HS-27A (cell line): ENCODE measurements around the gene DTWD1.
"Not testable (repeated sequence)": the region's sequence is repeated elsewhere in the genome, so short reads cannot be mapped to it uniquely, and the experiment has no call there.

Experiments
- DNase-seq: peaks from one replicate; pipeline ENCODE4 v3.0.0-alpha.2; 2012; ENCODE audit warnings: low read depth, missing footprints

The DTWD1 gene, protein sequence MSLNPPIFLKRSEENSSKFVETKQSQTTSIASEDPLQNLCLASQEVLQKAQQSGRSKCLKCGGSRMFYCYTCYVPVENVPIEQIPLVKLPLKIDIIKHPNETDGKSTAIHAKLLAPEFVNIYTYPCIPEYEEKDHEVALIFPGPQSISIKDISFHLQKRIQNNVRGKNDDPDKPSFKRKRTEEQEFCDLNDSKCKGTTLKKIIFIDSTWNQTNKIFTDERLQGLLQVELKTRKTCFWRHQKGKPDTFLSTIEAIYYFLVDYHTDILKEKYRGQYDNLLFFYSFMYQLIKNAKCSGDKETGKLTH

DNA sequence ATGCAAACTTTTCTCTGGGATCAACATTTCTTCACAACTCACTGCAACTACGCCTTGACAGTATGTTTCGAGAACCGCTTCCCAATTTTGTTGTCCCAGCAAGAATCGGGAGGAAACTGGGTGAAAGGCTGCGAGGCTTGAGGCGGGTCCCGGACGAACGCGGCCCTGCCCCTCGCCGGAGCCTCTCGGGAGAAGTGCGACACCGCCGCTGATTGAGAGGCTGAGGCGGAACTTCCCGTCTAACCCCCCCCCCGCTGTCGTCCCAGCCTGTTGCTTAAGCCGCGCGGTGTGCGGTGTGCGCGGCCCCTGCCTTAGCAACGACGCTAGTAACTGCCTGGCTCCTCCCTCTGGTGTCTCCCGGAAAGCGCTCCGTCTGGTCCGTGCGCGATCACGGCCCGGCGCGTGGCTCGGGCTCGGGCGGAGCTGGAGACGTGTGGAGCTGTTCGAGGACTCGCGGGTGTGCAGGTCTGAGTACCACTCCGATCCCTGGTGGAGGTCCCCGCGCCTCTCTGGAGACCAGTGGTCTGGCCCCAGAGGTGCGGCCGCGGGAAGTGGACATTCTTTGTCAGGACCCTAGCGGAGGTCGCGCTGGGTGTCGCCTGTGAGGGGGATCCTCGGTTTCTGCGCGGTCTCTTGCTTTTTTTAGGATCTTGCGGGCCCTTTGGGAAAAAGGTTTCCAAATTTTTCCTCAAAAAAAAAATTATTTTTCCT lies at the start of gene DTWD1, which contains the start of gene FAM227B:
TSS of gene DTWD1 (plus strand) at position 391 of the 711 bp plus-strand sequence. CDS start 4,120 bp downstream, outside the sequence.
TSS of gene FAM227B (minus strand) at position 161 of the 711 bp plus-strand sequence. CDS start 5,647 bp downstream, outside the sequence.
- DNase-seq, result peak; percentile 87

DNA sequence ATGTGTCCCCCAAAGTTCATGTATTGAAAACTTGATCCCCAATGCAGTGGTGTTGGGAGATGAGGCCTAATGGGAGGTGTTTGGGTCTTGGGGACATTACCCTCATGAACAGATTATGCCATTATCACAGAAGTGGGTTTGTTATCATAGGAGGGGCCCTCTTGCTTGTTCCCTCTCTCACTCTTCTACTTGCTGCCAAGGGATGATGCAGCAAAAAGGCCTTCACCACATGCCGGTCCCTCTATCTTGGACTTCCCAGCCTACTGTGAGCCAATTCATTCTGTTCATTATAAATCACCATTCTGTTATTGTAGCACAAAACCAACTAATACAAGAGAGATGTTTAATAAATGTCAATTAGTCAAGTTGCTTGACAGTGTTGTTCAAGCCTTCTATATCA lies 47.4 kb upstream of the DTWD1 start:
- DNase-seq, result no peak

DNA sequence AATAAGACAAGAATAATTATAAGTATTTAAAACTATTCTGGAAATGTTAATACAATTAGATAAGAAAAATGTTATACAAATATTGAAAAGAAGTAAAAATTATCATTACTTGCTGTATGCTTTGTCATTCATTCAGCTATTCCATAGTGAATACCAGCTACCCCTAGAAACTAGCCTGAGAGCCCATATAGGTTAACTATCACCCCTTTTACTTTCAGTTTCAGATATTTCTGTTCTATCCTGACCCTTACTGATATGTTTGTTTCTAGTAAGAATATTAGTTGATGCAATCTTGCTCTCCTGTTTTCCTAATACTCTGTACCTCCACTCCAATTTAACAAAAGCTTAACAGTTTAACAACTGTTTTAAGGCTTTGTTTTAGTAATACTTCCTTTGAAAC lies 31.8 kb upstream of the DTWD1 start:
- no peak for DNase-seq

DNA sequence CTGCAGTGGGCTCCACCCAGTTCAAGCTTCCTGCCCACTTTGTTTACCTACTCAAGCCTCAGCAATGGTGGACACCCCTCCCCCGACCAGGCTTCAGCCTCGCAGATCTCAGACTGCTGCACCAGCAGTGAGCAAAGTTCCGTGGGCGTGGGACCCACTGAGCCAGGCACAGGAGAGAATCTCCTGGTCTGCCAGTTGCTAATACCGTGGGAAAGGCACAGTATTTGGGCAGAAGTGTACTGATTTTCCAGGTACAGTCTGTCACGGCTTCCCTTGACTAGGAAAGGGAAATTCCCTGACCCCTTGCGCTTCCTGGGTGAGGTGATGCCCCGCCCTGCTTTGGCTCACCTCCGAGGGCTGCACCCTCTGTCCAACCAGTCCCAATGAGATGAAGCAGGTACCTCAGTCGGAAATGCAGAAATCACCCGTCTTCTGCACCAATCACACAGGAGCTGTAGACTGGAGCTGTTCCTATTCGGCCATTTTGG lies 28.0 kb upstream of the DTWD1 start:
- DNase-seq, result not testable (repeated sequence)

DNA sequence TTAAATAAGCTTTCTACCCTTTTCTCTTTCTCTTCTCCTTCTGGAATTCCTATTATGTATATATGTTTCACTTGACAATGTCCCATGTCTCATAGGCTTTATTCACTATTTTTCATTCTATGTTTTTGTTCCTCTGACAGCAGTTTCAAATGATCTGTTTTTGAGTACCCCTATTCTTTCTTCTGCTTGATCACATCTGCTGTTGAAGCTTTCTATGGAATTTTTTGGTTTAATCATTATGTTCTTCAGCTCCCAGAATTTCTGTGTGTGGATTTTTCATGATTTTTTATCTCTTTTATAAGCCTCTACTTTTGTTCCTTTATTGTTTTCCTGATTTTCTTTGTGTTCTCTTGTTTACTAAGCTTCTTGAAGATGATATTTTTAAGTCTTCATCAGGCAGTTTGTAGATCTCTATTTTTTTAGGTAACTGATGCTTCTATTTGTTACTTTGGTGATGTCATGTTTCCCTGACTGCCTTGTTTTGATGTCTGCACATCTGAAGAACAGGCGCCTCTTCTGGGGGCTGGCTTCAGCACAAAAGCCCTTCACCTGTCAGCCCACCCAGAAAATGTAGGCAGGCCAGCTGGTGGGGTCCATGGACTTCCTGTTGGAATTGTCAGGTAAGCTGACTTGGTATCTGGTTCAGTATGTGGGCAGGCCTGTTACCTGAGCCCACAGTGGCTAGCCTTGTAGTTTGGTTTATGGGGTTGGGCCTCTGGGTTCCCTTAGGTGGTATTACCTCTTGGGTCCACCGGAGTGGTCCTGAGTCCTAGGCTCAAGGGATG lies 16.0 kb upstream of the DTWD1 start:
- no peak for DNase-seq

DNA sequence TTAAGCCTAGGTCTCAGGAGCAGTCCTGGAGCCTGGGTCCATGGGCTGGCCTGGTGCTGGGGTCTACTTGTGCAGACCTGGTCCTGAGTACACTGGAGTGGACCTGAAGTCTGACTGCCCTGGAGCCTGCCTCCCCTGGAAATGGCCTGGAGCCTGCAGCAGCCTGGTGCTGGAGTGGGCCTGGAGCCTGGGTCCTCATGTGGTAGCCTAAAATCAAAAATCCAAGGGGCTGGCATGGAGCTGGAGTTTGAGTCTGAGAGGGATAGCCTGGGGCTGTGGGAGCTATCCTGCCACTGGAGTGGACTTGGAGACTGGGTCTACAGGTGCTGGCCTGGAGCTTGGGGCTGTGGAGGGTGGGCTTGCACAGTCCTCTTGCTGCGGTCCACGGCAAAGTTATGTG lies 15.3 kb upstream of the DTWD1 start:
- no peak for DNase-seq

DNA sequence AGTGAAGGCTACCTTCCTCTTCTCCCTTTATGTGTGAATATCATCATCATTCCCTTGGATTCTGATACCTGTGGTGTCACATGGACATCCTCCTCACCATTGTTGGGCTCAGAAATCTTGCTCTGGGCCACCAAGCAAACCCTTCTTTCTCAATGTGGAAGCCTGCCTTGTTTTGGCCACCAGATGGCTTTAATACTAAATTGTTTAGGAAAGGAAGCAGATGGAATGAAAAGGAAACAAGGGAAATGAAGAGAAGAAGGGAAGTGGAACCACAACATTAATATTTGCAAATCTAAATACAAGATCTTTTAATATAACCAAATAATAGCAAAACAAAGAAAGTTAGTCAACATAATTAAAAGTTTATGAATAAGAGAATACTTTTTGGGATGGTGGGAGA lies 14.3 kb upstream of the DTWD1 start:
- no peak for DNase-seq

DNA sequence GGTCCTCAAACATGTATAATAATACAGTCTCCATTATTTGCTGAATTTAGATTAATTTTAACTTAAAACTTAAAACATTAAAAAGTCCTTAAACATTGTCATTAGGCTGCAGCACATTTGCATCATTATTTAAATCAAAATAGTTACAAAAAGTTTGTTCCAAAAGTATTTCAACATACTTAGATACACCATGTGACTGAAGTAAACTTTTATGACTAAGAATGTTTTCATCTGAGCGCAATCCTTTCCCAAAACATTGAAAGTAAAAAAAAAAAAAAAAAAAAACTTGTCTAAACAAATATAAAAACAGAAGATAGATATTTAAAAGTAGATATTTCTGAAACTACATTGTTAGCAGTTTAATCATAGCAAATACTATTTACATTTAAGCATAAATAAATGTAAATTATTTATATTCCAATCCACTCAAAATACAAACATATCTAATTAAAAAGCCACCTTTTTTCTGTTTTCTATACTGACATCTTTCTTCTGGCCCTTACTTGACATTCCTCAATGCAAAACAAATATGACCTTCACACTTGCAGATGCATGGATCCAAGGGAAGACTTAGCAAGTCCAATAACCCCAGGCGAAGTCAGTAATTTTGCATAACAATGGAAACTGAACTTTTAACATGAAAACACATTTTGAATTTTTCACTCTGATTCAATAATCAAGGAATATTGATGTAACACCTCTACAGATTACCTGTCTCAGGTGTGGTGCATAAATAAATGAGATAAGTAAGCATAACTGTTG lies 10.5 kb upstream of the DTWD1 start:
- no peak for DNase-seq

DNA sequence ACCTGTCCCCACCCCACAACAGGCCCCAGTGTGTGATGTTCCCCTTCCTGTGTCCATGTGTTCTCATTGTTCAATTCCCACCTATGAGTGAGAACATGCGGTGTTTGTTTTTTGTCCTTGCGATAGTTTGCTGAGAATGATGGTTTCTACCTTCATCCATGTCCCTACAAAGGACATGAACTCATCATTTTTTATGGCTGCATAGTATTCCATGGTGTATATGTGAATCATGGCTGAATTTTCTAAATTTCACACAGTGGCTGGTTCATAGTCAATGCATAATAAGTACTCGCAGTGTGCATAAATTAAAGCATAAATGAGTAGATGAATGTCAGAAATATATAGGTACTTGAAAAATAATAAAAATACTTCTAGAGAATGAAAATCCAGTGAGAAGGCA lies 8.6 kb upstream of the DTWD1 start:
- not testable (repeated sequence) for DNase-seq

DNA sequence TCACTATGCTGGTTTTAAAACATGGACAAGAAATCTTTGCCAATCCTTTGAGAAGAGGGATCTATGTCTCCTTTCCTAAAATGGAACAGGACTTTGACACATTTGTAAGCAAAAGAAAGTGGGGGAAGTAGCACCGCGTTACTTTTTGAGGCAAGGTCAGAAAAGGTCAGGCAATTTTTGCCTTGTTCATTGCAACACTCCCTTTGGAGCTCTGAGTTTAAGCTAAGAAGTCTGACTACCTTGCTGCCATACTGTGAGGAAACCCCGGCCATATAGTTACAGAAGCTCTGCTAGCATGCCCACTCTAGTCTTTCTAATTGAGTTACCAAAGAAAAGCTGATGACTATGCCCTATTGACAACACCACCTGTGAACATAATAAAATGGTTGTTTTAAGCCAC lies 1.6 kb upstream of the DTWD1 start:
- DNase-seq, result no peak

DNA sequence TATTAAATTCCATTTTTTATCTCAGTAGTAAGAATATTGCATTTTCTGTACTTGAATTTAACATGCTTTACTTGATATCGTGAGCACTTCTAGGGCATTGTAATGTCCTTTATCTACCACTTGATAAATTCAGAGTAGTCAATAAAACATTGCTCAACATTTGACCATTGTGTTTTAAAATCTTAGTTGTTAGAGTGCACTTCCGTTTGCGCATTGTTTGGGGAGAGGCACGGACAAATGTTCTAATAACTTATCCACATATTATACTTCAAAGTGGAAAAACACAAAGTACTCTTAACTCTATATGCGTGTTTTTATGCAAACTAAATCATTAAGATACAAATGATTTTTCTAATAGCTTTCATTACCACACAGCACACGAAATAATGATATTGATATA lies 649 bp upstream of the DTWD1 start:
- DNase-seq, result no peak

DNA sequence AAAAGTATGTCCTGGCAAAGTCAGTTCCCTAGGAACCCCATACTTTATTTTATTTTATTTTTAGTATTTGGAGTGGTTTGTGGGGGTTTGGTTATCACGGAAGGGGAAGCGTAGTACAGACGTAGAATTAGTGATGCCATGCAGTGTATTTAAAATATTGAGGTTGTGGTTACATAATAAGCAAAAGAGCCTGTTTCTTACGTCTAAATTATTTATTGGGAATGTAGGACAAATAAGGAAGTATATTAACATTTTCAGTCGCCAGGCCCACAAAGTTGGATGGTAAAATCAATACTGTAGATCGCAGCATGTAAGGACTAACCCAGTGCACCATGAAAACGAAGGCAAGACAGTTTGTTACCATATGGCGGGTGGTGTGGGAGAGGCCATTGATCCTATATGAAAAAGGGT lies 558 bp downstream of the DTWD1 start:
- DNase-seq, result no peak

DNA sequence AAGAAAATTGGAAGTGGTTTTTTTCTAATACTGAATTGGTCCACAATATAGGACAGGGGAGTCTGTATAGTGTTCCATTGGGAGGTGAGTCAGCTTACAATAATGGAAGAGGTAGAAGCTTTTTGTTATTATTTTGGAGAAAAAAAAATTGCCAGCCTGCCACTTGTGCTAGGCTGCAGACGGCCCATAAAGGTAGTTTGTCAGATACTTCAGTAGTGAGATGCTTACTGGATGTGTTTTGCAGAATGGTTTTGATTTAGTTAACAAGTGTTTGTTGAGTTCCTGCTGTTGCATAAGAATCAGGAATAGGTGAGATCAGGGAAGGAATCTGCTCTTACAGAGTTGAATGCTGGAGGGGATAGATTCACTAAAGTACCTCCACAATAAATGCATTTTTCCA lies 1.0 kb downstream of the DTWD1 start:
- no peak for DNase-seq

DNA sequence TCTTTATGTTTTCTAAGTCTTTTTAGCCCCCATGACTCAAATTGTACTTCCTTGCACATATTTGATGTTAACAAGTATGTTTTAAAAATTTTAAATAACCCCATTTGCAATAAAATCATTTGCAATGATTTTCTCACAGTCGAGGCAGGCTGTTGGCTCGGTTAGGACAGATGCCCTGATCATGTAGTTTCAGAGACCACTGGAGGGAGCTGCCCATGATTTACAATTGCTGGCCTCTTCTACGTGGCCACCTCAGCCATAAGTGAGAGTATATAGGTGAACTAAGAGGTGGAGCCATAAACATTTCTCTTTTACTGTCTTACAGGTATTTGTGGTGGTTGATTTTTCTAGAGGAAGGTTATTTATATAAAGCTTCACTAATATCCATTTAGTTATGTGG lies 1.7 kb downstream of the DTWD1 start:
- no peak for DNase-seq

DNA sequence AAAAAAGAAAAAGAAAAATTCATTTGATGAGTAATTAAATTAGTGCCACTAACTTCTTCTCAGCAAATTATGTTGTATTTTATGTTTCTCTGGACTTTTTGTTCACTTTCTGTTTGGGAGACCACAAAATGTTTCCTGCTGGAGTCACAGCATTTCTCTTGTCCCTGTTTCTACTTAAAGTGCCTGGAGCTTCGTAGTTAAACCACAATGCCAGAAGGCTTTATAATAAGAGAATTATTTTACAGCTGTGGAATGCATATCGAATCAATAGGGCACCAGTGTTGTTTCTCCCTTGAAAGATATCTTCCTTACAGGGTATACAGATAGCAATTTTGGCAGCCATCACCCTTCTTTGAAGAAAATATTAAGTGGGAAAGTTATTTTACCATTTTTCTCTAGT lies 3.2 kb downstream of the DTWD1 start:
- DNase-seq, result no peak

DNA sequence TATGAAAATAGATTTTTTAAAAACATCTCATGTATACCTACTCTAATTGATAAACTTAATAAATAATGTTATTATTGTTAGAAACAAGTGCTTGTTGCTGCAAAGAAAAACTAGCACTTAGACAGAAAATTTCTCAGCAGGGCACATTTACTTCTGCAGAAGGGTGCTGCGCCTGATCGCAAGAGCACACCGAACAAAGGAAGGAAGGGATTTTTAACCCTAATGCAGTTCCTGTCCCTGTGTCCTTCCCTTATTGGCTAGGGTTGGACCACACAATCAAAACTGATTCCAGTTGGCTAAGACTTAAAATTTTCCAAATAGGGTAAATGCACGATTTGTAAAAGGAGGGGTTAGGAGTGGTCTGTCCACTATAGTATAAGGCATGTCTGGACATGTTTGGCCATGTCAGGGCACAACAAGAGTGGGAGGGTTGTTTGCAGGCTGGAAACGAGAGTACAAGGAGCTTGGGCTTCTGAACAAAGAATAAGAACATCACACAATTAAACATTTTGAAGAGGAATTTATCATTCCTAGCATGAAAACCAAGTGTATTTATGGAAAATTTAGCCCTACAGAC lies 4.7 kb downstream of the DTWD1 start:
- DNase-seq, result no peak

DNA sequence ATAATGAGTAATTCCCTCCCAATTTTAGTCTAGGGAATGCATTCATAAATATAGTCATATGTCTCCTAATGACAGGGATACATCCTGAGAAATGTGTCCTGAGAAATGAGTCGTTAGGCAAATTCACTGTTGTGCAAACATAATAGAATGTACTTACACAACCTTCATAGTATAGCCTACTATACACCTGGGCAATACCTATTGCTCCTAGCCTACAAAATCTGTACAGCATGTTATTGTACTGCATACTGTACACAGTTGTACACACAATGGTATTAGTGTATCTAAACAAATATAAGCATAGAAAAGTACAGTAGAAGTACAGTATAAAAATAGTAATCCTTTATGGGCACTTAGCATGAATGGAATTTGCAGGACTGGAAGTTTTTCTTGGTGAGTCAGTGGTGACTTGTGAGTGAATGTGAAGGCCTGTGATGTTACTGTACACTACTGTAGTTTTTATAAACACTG lies 6.6 kb downstream of the DTWD1 start:
- peak; percentile 90 for DNase-seq

DNA sequence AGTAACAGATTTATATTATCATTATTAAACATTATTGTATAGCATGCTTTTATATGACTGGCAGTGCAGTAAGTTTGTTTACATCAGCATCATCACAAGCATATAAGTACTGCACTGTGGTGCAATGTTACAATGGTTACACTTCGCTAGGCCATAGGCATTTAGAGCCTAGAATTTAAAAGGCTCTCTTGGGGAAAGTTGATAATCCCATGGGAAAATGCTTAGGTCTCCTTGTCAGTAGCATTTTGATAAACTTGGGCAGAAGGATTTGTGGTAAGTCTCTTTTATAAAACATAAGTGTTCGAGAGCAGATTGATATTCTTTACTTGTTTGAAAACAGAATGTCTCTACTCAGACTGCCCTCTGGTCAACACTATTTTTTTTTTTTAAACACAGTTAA lies 7.5 kb downstream of the DTWD1 start:
- no peak for DNase-seq

DNA sequence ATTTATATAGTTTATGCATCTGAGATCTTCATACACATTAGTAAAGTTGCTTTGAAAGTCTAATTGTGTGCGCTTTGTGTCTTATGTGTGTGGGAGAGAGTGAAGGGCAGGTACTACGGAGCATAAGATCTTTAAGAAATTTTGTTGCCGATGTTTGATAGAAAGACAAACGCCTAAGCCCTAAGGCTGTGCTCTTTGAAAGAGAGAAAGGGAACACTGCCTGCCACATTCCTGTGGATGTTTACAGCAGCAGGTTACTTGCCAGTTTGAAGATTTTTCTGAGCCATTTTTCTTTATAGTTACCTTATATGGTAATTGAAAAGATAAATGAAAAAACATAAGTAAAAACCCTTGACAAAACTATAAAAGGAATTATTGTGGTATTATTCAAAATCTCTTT lies 17.0 kb downstream of the DTWD1 start:
- no peak for DNase-seq

DNA sequence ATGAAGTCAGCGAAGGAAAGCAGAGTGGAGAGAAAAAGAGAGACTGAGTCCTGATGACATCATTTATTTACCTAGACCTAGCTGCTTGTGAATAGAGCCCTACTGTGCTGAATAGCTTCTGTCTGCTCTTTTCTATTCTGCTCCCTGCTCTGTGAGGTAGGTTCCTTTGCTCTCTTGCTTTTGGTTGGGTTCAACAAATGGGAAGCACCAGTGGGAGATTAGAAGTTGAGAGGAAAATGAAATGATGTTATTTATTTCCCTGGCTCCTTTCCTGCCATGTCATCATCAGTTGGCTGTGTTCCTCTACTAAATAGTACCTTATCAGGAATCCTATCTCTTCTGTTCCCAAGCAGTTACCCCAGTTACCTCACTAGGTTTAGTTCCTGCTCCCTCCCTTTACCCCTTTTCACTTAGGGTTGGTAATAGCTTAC lies 23.5 kb downstream of the DTWD1 start:
- DNase-seq, result no peak

DNA sequence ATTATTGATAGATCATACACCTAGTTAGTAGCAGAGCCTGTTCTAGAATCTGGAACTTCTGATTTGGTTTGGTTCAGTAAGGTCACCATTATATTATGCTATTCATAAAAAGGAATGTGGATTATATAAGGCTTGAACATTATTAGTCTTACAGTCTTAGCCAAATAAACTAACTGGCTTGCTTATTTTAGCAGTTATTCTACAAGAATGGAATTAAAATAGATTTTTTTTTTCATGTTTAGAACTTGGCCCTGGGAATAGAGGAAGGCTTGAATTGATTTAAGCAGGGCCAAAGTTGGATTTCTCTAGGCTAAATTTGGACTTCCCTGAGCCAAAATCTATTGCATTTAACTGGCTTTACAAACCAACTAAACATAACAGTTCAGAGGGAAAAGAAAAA lies 24.4 kb downstream of the DTWD1 start:
- no peak for DNase-seq
